Measurements from ENCODE around the gene MEST.
"Not testable (repeated sequence)": the region's sequence is repeated elsewhere in the genome, so short reads cannot be mapped to it uniquely, and the experiment has no call there.

Gene MEST

DNA sequence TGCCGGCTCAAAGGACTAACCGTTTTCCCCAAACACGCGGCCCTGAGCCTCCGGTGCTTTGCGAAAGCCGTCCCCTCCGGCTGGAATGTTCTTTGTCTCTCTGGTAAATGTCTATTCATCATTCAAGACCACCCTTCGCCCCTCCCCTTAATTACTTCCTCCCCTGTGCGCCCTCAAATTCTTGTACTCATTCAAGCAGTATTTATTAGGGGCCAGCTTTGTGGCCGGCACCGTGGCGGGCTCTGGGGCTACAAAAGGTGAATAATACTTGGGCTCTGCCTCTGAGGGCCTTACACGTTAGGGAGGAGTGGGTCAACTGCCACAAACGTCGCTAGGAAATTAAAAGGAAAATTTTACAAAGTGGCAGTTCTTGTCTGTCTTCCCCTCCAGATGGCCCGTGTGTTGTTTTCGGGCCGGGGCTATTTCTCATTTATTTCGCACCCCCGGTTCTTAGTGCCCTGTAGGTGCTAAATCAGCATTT is 1.5 kb upstream of the MEST start:
- Mint-ChIP-seq H3K9me3 (no peaks in the 10 kb centered on the region), H3K4me1 (ENCODE audit: low read depth) (peaks cover 13% of the 10 kb centered on the region), H3K27ac (no peak overlapping the region), H3K27me3 (ENCODE audit: low read depth) (peaks cover 83% of the 10 kb centered on the region), H3K4me3 (no peak overlapping the region), H3K36me3 (ENCODE audit: low read depth) (no peaks in the 10 kb centered on the region)
- no peak for DNase-seq (ENCODE audit: low spot score)

DNA sequence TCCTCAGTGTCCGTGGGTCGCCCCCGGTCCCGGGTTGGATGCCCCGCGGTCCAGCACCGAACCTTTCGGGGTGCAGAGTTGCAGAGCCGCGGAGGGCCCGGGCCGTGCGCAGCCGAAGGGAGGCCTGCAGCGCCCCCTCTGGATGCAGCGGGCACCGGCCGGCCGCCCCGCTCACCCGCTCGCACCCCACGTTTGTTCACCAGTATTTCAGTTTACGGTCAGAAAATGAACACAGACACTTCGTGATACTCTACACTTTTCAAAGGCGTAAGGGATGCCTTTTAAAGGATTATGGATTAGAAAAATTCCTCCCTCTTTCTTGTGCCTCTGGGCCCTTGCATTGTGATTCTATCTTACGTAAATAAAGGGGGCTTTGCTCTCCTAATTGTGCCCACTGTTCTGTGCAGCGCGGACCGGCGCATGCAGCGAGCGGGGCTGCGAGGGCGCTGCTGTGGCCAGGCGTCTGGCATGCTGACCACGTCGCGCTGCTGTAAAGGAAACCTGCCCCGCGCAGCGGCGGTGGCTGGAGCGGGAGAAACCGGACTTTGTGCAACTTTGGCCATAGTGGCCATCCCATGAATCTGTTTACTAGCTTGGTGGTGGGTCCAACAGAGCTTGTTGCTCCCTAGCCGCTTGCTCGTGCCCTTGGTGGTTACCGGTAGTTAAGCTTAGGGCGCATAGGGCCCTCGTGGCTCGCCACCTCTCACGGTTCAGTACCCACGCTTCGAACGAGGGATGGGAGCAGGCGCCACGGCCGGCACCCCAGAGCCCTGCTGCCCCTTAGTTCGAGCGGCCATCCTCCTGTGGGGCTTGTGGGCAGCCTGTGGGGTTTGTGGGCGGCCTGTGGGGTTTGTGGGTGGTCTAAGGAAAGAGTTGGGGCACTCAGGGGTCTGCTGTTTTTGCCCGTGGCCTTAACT is 739 bp upstream of the MEST start:
- Mint-ChIP-seq H3K27me3 (ENCODE audit: low read depth) (peaks cover 75% of the 10 kb centered on the region), H3K27ac (no peak overlapping the region)
- peak; percentile 26 for DNase-seq (ENCODE audit: low spot score)

DNA sequence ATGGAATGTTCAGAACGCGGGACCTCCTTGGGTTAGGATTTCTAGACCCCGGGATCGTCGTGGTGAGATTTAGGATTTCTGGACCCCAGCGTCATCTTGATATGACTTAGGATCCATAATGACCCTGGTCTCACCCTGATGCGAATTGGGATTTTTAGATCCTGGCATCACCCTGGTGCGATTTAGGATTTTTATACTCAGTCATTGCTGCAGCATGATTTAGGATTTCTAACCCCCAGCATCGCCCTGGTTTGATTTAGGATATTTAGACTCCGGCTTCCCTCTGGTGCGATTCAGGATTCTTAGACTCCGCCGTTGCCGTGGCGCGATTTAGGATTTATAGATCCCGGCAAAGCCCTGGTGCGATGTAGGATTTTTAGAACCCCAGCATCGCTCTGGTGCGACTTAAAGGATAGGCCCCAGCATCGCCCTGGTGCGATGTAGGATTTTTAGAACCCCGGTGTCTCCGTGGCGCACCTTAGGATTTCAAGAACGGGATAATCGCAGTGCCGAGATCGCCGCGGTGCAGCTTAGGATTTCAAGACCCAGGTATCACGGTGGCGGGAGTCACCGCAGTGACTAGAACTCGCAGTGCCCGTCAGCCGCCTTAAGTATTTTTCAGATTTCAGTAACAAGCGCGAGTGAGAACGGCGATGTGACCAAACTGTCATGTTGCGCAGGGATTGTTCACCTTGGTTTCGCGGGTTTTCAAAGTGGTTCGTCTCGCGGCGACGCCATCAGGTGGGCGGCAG is 814 bp downstream of the MEST start:
- H3K36me3 Mint-ChIP-seq (ENCODE audit: low read depth): no peaks in the 10 kb centered on the region
- H3K9me3 Mint-ChIP-seq: no peaks in the 10 kb centered on the region
- no peak for DNase-seq (ENCODE audit: low spot score)
- H3K4me3 Mint-ChIP-seq: no peak overlapping the region
- no peak overlapping the region for H3K27ac Mint-ChIP-seq
- peaks cover 2% of the 10 kb centered on the region for H3K4me1 Mint-ChIP-seq (ENCODE audit: low read depth)
- peaks cover 63% of the 10 kb centered on the region for H3K27me3 Mint-ChIP-seq (ENCODE audit: low read depth)

More for the DNA sequence above, 739 bp upstream of the MEST start:
- H3K4me3 Mint-ChIP-seq: peak overlapping the region; percentile 73
- H3K4me1 Mint-ChIP-seq (ENCODE audit: low read depth): peaks cover 7% of the 10 kb centered on the region
- H3K9me3 Mint-ChIP-seq: no peaks in the 10 kb centered on the region
- H3K36me3 Mint-ChIP-seq (ENCODE audit: low read depth): no peaks in the 10 kb centered on the region

DNA sequence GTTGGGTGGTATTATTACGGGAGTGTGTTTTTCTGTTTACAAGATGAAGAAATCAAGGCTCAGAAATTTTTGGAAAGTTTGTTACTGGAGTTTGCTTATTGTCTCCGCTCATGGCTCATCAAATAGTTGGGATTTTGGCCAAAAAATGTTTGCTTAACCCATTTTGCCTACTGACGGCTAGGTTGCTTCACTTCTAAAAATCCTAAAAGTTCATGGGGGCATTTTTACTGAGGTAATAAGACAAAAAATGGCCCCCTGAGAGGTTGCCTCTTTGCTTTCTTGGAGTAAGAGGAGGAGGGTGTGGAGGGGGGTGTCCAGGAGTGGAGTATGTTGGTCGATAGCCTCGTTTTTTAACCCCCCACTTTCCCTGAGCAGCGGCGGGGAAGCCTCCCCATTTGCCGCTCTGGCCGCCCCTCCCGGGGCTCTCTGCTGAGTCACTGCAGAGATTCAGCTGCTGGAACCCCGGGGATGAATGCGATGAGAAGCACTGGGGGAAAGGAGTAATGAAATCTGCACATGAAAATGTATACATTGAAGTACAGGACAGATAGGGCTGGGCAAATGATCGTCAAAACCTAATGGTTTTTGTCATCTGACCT is 1.5 kb downstream of the MEST start:
- Mint-ChIP-seq H3K27me3 (ENCODE audit: low read depth) (peaks cover 56% of the 10 kb centered on the region), H3K4me3 (no peak overlapping the region), H3K9me3 (no peaks in the 10 kb centered on the region), H3K4me1 (ENCODE audit: low read depth) (peaks cover 2% of the 10 kb centered on the region), H3K27ac (no peak overlapping the region), H3K36me3 (ENCODE audit: low read depth) (no peaks in the 10 kb centered on the region)
- no peak for DNase-seq (ENCODE audit: low spot score)

DNA sequence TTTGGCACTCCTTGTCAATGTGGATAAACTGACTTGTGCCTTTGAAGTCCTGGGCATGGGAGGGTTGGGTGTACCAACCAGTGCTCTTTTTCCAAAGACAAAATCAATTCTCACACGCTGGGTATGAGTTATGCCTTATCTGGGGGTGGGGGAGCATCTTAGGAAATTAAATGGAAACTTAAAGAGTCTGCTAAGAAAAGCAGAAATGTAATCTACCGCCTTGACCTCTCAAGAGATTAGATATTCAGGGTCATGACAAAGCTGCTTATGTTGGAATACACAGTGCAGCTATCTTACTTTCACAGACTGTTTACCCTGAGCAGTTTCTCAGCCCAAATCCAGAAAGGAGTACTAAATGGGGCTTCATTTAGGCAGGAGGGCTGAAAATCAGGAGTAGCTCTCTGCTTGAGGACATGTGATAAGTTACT is 2.6 kb downstream of the MEST start:
- no peaks in the 10 kb centered on the region for H3K9me3 Mint-ChIP-seq
- DNase-seq (ENCODE audit: low spot score): no peak
- H3K27ac Mint-ChIP-seq: no peak overlapping the region
- H3K4me1 Mint-ChIP-seq (ENCODE audit: low read depth): peaks cover 2% of the 10 kb centered on the region
- no peak overlapping the region for H3K4me3 Mint-ChIP-seq
- no peaks in the 10 kb centered on the region for H3K36me3 Mint-ChIP-seq (ENCODE audit: low read depth)
- H3K27me3 Mint-ChIP-seq (ENCODE audit: low read depth): peaks cover 46% of the 10 kb centered on the region

DNA sequence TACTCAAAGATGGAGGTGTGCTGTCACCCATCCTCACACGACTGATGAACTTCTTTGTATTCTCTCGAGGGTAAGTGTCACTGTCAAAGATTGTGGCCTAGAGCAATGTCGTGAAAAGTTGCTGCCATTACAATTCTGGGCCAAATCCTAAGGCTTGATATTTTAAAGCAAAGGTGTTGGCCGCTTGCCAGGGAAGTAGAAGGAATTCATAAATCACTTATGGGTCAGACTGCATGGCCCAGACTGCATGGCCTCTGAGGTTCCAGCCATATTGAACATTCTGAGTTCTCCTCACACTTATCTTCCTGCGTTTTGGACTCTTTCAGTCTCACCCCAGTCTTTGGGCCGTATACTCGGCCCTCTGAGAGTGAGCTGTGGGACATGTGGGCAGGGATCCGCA is 8.6 kb downstream of the MEST start:
- Mint-ChIP-seq H3K27ac (no peak overlapping the region), H3K4me3 (no peak overlapping the region), H3K36me3 (ENCODE audit: low read depth) (no peaks in the 10 kb centered on the region), H3K27me3 (ENCODE audit: low read depth) (no peaks in the 10 kb centered on the region), H3K4me1 (ENCODE audit: low read depth) (no peaks in the 10 kb centered on the region), H3K9me3 (no peaks in the 10 kb centered on the region)
- no peak for DNase-seq (ENCODE audit: low spot score)

DNA sequence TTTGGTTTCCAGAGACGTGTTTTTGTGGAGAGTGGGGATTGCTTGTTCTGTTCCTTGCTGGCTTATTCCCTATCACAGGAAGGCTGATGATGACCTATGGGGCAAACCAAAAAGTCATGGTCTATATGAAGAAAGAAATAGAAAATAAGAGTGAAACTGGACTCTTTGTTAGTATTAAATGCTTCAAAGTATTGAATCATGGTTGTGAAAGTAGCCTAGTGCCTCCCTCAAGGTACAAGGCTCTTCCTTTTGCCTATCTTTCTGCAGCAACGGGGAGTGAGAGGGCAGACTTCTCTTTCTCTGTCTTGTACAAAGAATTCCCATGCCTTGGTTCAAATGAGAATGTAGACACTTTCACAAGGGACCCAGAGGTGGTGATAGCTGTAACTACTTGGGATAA is 9.0 kb downstream of the MEST start:
- no peaks in the 10 kb centered on the region for H3K9me3 Mint-ChIP-seq
- no peak overlapping the region for H3K27ac Mint-ChIP-seq
- H3K4me1 Mint-ChIP-seq (ENCODE audit: low read depth): no peaks in the 10 kb centered on the region
- no peaks in the 10 kb centered on the region for H3K27me3 Mint-ChIP-seq (ENCODE audit: low read depth)
- no peaks in the 10 kb centered on the region for H3K36me3 Mint-ChIP-seq (ENCODE audit: low read depth)
- no peak for DNase-seq (ENCODE audit: low spot score)
- H3K4me3 Mint-ChIP-seq: no peak overlapping the region

DNA sequence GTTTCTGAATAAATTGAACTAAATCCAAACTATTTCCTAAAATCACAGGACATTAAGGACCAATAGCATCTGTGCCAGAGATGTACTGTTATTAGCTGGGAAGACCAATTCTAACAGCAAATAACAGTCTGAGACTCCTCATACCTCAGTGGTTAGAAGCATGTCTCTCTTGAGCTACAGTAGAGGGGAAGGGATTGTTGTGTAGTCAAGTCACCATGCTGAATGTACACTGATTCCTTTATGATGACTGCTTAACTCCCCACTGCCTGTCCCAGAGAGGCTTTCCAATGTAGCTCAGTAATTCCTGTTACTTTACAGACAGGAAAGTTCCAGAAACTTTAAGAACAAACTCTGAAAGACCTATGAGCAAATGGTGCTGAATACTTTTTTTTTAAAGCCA is 13.9 kb downstream of the MEST start:
- Mint-ChIP-seq H3K36me3 (ENCODE audit: low read depth) (no peaks in the 10 kb centered on the region), H3K4me3 (no peak overlapping the region), H3K4me1 (ENCODE audit: low read depth) (no peaks in the 10 kb centered on the region), H3K9me3 (no peaks in the 10 kb centered on the region), H3K27ac (no peak overlapping the region), H3K27me3 (ENCODE audit: low read depth) (no peaks in the 10 kb centered on the region)
- DNase-seq (ENCODE audit: low spot score): no peak

DNA sequence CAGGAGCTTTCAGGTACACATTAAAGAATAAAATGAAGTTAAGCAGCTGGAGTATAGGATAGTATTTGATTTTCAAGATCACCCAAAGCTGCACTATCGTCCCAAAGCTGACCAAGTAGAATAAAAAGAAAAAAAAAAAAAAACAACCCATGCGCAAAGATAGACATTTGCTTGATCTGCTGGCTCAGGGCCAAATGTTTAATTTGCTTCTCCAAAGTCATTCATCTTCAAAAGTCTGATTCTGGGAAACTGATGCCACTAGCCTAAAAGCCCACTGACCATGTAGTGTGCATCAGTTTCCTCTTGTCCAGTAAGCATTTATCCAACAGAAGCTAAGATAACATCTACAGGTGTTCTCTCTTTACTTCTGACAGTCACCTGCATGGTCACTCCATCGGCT is 14.5 kb downstream of the MEST start:
- Mint-ChIP-seq H3K4me3 (no peak overlapping the region), H3K27me3 (ENCODE audit: low read depth) (no peaks in the 10 kb centered on the region), H3K36me3 (ENCODE audit: low read depth) (no peaks in the 10 kb centered on the region), H3K9me3 (no peaks in the 10 kb centered on the region), H3K27ac (no peak overlapping the region), H3K4me1 (ENCODE audit: low read depth) (no peaks in the 10 kb centered on the region)
- no peak for DNase-seq (ENCODE audit: low spot score)

DNA sequence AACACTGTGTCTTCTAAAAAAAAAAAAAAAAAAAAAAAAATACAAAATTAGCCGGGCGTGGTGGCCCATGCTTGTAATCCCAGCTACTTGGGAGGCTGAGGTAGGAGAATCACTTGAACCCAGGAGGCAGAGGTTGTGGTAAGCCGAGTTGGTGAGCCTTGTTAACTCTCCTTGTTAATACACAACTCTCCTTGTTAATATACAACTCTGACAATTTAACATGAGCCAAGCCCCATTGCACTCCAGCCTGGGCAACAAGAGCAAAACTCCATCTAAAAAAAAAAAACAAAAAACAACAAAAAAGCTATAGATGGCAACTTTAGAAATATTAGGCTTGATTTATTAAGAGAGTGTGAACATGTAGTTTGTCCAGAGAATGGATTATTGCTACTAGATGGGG is 20.2 kb downstream of the MEST start:
- not testable (repeated sequence) for DNase-seq (ENCODE audit: low spot score); H3K4me1 Mint-ChIP-seq (ENCODE audit: low read depth); H3K36me3 Mint-ChIP-seq (ENCODE audit: low read depth); H3K27me3 Mint-ChIP-seq (ENCODE audit: low read depth); H3K4me3 Mint-ChIP-seq; H3K9me3 Mint-ChIP-seq; H3K27ac Mint-ChIP-seq

DNA sequence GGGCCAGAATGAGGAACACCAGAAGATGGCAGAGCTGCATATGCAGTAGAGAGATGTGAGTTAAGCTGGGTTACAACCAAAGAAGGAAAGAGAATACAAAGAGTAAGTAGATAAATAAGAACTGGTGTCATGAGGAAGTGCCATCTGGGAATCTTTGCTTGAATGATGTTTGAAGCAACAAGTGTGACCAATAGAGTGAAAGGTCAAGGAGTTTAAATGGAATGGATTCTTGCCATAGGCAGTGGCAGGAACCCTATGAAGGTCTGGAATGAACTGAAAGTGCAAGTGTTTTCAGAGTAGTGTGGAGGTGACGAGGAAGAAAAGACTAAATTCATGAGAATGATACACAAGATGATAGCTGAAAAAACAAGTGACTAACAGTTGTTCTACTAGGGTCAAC is 21.6 kb downstream of the MEST start:
- H3K27ac Mint-ChIP-seq: no peak overlapping the region
- DNase-seq (ENCODE audit: low spot score): no peak
- H3K4me1 Mint-ChIP-seq (ENCODE audit: low read depth): no peaks in the 10 kb centered on the region
- H3K27me3 Mint-ChIP-seq (ENCODE audit: low read depth): no peaks in the 10 kb centered on the region
- no peaks in the 10 kb centered on the region for H3K9me3 Mint-ChIP-seq
- H3K4me3 Mint-ChIP-seq: no peak overlapping the region
- no peaks in the 10 kb centered on the region for H3K36me3 Mint-ChIP-seq (ENCODE audit: low read depth)

DNA sequence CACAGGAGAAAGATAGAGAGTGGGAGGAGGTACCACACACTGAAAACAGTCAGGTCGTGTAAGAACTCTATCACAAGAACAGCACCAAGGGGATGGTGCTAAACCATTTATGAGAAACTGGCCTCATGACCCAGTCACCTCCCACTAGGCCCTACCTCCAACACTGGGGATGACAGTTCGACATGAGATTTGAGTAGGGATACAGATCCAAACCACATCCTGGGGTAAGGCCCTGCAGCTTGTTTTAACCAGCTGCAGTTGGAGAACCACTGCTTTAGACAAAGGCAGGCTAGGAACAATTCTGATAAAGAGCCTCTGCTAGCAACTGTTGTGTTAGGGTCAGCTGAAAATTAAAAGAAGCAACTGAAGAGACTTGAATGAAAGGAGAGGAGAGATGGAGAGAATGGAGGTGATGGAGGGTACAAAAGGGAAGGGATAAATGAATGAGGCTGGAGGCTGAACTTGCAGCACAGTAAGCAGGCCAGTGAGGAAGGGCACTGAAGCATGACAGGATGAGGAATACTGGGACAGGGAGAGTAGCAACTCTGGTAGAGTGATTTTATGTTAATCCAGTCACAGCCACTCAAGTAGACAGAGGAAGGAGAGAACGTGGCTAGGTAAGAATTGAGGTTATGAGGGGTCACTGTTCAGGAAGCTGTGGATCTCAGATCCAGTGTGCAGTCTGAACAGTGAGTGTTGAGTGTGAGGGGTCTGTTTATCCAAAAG is 23.6 kb downstream of the MEST start:
- Mint-ChIP-seq H3K4me1 (ENCODE audit: low read depth) (no peaks in the 10 kb centered on the region), H3K9me3 (no peaks in the 10 kb centered on the region), H3K27ac (no peak overlapping the region), H3K27me3 (ENCODE audit: low read depth) (no peaks in the 10 kb centered on the region), H3K36me3 (ENCODE audit: low read depth) (no peaks in the 10 kb centered on the region), H3K4me3 (no peak overlapping the region)
- no peak for DNase-seq (ENCODE audit: low spot score)

DNA sequence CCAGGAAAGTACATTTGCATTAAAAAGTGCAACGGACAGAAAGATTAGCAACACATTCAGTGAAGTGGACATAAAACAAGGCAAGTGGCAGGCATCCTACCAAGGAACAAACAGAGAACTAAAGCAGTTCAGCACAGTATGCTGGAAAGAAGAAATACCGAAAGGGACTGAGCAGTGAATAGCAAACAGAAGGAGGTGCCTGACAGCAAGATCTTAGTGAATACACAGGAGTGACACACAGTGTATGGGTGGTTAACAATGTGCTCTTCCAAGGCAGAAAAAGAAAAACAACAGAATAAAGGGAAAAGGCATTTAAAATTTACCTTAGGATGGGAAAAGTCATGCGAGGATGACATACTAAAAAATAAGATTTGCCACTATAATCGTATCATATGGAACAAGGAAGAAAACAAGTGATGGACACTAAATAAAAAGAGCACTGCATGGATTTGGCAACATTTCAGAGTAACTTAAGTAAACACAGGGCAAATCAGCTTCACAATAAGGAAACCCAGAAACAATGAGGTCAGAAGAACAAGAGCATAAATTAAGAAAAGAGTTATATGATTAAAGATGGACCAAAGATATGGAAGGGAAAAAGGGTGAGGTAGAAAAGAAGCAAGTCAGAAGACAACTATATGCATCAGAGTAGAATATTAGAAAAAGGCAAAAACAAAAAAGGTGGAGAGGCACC is 29.5 kb downstream of the MEST start:
- Mint-ChIP-seq H3K27me3 (ENCODE audit: low read depth) (no peaks in the 10 kb centered on the region), H3K9me3 (no peaks in the 10 kb centered on the region), H3K4me1 (ENCODE audit: low read depth) (no peaks in the 10 kb centered on the region), H3K4me3 (no peak overlapping the region), H3K27ac (no peak overlapping the region), H3K36me3 (ENCODE audit: low read depth) (no peaks in the 10 kb centered on the region)
- no peak for DNase-seq (ENCODE audit: low spot score)

Data from T-helper 2 cell treated with Interferon-gamma antibody and Interleukin-4, amounts not matched to agents 5 μg/mL and 100 μg/mL, for 36 hours (primary cell).